HG02852 (cell line): ENCODE data around the gene NCKAP5L.
"Not testable (repeated sequence)": the region's sequence is repeated elsewhere in the genome, so short reads cannot be mapped to it uniquely, and the experiment has no call there.

Experiments
- ATAC-seq: cut with Tn5 transposase; IDR thresholded peaks from one replicate; pipeline ENCODE4 v1.9.1; 2021; ENCODE audit warnings: mild to moderate bottlenecking, moderate library complexity; ENCODE audit not compliant: unreplicated experiment

Gene NCKAP5L

DNA sequence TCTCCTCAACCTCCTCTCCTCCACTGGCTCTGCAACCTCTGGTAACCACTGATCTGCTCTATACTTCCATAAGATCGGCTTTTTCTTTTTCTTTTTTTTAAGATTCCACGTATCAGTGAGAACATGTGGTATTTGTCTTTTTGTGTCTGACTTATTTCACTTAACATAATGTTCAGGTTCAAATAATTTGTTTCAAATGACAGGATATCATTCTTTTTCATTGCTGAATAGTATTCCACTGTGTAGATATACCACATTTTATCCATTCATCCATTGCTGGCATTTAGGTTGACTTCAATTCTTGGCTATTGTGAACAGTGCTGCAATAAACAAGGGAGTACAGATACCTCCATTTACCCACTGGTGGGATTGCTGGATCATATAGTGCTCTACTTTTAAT, 40.5 kb downstream of the NCKAP5L start:
- no peak for ATAC-seq

GRCh38 chr12:49784756-49785409, 43.3 kb downstream of the NCKAP5L start:
- ATAC-seq, result no peak

GRCh38 chr12:49783917-49784676, 44.1 kb downstream of the NCKAP5L start:
- no peak for ATAC-seq

- ATAC-seq, result not testable (repeated sequence)
Measured at GRCh38 chr12:49780914-49781313, 47.3 kb downstream of the NCKAP5L start.

DNA sequence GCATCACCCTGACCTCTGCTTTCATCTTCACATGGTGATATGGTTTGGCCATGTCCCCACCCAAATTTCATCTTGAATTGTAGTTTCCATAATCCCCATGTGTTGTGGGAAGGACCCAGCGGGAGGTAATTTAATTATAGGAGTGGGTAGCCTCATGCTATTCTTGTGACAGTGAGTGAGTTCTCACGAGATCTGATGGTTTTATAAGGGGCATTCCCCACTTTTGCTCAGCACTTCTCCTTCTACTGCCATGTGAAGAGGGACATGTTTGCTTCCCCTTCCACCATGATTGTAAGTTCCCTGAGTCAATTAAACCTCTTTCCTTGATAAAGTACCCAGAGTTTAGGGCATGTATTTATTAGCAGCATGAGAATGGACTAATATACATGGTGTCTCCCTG, 48.6 kb downstream of the NCKAP5L start:
- no peak for ATAC-seq

DNA sequence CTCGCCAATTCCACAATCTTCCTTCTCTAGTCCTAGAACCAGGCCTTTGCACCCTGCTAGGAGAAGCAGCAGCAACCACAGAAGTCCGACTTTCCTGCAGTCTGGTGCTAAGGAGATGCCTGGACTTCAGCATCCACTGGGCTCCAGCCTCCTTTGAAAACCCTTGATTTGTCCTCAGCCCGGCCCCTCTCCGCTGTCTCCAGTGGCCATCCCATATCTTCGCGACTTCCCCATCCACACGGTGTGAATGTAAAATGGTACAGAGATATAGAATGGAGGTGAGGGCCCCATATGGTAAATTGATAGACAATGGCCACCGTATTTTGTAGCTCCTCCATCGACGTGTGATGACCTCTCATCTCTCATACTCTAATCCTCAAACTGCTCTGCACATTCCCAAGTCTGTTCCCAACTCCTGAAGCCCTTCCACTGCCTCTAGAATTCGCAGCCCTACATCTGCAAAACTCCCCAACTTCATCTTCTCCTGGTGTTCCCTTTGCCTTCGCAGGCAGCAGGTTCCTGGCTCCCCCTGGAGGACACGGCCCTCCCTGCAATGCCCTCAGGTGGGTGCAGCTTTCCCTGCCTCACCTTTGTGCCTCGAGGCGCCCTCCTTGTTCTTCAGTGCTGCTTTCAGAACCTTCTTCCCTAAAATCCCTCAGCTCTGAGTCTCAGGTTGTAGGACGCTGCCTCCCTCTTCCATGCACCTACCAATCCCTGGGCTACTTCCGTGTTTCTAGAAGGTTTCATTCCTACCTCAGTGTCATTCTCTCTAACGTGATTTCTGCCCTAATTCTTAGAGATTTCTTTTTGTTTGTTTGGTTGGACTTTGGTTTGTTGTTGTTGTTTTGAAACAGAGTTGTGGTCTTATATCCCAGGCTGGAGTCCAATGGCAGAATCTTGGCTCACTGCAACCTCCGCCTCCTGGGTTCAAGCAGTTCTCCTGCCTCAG, 50.1 kb downstream of the NCKAP5L start:
- ATAC-seq, result no peak

DNA sequence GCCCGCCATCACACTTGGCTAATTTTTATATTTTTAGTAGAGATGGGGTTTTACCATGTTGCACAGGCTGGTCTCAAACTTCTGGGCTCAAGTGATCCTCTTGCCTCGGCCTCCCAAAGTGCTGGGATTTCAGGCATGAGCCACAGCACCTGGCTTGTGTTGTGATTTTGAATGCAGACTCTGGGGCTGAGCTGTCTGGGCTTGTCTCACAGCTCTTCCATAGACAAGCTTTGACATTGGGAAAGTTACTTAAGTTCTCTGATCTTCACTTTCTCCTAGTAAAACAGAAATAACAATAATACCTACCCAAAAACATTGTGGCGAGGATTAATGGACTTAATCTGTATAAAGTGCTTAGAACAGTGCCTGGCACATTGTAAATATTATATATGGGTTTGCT, 50.9 kb downstream of the NCKAP5L start:
- ATAC-seq, result no peak

GRCh38 chr12:49776858-49777257, 51.4 kb downstream of the NCKAP5L start:
- ATAC-seq, result no peak

GRCh38 chr12:49776413-49776812, 51.8 kb downstream of the NCKAP5L start:
- no peak for ATAC-seq

DNA sequence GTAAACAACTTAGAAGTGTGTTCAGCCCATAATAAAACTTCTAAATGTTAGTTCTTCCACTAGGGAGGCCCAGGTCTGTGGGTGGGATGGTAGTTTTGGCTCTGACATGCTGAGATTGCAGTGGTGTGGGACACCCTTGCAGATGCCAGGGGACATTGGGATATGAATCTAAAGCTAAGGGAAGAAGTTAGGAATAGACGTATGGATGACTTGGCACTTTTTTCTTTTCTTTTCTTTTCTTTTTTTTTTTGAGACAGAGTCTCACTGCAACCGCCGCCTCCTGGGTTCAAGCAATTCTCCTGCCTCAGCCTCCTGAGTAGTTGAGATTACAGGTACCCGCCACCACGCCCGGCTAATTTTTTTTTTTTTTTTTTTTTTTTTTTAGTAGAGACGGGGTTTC, 55.1 kb downstream of the NCKAP5L start:
- not testable (repeated sequence) for ATAC-seq

GRCh38 chr12:49767333-49767732, 60.9 kb downstream of the NCKAP5L start:
- ATAC-seq, result no peak

DNA sequence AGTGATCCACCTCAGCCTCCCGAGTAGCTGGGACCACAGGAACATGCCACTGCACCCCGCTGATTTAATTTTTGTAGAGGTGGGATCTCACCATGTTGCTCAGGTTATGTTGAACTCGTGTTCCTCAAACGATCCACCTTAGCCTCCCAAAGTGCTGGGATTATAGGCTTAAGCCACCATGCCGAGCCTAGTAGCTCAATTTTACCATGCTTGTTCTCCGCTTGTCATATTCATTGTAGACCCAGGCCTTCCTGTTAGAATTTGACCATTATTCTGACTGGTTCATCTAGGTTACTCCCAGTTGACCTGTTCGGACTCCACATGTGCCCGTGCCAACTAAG, 62.1 kb downstream of the NCKAP5L start:
- ATAC-seq, result no peak

DNA sequence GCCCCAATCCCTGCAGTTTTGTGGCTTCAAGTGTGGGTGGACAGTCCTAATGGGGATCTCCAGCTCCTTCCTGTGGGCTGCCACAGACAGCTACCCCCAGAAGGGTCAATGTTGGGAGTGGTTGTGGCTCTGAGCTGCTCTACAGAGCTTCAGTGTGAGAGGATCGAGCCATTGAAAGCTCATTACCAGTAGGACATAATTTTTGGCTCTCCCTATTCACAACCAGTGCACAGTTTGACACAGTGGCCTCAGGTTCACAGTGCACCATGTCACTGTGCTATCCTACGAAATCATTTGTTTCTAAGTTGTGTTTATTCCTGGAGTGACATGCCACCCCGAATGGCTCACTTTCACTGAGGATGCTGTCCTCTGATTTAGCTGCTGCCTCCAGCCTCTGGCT, 64.1 kb downstream of the NCKAP5L start:
- ATAC-seq, result no peak

DNA sequence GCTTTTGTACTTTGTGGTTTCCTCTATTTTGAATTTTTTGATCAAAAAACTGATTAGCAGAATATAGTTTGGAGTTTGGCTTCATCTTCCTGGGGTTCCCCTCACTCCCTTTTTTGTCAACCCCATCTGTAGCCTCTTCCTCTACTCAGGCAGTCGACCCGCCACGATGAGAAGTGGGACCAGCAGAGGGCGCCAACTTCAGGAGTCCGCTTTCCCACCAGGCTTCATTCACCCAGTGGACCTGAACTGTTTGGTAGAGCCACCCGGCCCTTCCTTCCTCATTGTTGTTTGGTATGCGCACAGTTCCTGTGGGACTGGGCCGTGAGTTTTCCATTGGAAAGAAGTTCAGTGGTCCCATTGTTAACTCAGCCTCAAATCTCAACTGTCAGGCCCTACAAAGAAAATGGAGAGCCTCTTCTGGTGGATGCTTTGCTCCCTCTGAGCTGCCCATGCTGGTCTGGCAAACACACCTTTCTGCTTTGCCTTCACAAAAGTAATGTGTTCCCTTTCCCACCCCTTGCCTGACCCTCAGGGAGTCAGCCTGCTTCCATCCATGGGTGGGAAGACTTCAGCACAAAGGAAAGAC, 65.1 kb downstream of the NCKAP5L start:
- no peak for ATAC-seq

GRCh38 chr12:49762468-49762847, 65.8 kb downstream of the NCKAP5L start:
- no peak for ATAC-seq

DNA sequence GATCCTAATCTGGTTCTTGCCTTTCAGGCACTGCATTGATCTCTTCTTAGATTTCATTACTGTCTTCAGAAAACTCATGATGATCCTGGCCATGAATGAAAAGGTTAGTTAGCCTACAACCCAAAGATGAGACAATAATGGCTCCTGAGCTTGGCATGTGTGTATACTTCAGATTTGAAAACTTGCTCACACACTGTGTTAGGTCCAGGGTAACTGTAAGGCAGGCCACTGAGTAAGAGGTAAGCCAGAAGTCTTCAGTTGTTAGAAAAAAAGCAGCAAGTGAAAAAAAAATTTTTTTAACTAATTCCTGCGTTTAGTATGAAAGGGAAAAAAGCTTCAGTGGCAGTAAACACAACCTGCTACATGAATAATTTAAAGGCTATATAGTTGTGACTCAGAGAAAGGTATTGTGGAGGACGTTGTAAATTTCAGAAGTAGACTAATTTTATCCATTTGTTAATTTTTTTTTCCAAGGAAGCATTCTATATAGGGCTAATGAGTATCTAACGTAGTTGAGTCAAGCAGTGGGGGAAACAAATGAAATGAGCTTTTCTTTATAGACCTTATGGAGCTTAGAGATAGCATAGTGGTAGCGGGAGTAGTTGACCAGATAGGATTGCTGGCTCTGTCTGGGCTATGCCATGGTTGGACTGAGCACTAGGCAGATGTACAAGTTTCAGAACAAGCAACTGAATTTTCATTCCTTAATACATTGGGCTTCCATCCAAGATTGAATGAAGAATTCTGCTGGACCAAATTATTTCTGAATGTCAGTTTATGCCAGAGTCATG, 66.3 kb downstream of the NCKAP5L start:
- no peak for ATAC-seq

DNA sequence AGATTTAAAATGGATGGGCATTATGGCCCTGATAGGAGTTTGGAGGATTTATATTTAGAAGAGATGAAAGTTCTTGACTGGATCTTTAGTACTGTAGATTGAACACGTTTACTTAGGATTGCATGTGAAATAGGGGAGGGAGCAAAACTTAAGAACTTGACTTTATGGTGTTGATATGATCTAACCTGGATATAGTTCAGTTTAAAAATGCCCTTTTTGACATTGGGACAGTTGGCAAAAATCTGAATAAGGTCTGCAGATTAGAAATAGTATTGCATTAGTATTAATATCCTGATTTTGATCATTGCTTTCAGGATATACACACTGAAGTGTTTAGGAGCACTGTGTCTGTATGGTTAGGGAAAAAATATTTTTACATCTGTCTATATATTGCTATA, 77.2 kb downstream of the NCKAP5L start:
- no peak for ATAC-seq

GRCh38 chr12:49750027-49750995, 77.9 kb downstream of the NCKAP5L start:
- no peak for ATAC-seq

DNA sequence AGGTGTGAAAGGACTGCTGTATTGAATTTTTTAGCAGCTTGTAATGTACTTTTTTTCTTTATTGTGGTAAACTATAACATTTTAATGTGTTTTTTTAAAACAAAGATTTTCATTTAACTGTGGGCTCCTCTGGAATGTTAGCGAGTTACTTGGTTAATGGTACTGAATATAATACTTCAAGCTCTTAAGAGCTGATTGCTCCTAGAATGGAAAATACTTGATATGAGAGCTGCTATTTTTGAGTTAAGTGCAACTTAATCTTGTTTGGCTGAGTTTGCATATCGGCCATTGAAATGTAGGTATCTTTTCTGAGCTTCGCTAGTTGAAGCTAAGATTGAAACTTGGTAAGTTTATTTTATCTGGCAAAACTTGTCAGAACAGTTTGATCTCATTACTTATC, 79.4 kb downstream of the NCKAP5L start:
- no peak for ATAC-seq
